Measurements from ENCODE around the gene ARHGAP27.
"Not testable (repeated sequence)": the region's sequence is repeated elsewhere in the genome, so short reads cannot be mapped to it uniquely, and the experiment has no call there.

ARHGAP27 gene, protein sequence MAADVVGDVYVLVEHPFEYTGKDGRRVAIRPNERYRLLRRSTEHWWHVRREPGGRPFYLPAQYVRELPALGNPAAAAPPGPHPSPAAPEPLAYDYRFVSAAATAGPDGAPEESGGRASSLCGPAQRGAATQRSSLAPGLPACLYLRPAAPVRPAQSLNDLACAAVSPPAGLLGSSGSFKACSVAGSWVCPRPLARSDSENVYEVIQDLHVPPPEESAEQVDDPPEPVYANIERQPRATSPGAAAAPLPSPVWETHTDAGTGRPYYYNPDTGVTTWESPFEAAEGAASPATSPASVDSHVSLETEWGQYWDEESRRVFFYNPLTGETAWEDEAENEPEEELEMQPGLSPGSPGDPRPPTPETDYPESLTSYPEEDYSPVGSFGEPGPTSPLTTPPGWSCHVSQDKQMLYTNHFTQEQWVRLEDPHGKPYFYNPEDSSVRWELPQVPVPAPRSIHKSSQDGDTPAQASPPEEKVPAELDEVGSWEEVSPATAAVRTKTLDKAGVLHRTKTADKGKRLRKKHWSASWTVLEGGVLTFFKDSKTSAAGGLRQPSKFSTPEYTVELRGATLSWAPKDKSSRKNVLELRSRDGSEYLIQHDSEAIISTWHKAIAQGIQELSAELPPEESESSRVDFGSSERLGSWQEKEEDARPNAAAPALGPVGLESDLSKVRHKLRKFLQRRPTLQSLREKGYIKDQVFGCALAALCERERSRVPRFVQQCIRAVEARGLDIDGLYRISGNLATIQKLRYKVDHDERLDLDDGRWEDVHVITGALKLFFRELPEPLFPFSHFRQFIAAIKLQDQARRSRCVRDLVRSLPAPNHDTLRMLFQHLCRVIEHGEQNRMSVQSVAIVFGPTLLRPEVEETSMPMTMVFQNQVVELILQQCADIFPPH

DNA sequence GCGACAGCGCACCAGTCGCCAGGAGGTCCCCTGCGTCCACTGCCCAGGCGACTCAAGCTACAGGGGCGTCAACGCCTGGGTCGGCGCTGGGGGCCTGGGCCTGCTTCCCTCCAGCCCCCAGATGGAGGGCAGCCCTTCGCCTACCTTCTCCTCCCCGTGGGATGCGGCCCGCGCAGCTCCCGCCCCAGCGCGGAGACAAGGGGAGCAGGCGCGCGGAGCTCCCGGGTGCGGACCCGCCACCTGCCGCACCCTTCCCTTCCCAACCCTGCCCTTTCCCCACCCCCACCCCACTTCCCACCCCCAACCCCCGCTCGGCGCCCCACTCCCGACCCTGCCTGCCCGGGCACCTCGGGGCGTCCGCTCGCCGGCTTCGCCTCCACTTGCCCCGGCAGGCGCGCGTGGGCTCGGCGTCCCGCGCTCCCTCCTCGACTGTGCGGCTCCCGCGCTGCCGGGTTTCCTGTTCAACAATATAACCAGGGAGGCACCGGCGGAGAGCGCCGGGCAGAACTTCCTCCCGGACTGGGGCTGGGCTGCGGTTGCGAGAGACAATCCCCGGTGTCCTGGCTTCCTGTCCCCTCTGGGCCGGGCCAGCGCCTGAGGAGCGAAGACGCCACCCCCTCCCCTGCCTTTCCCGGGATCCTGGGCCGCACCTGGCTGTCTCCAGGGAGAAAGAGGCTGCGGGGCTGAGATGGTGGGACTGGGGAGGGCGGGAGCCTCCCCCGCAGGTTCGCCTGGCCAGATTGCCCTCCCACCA is at the start of gene ARHGAP27:
Gene ARHGAP27, minus strand, starts transcription at position 466 of the 754 bp plus-strand sequence. CDS start 2,591 bp downstream, outside the sequence.
- TF ChIP-seq FOXP2 (optimal IDR thresholded peaks at IDR 0.05; ENCODE audit: control extremely low read depth, extremely low read length, insufficient read depth) (no peak), EZH2 (IDR thresholded peaks at IDR 0.05) (no peak), POLR2AphosphoS5 (IDR thresholded peaks at IDR 0.05; ENCODE audit: borderline replicate concordance, low read depth, low read length) (no peak)
- no peak for DNase-seq (ENCODE audit: low read depth, low spot score)

GRCh38 chr17:45482317-45482716 is 49.6 kb upstream of the ARHGAP27 start:
- not testable (repeated sequence) for H3K9ac ChIP-seq (ENCODE audit: insufficient read length); H3K27ac ChIP-seq; H3K36me3 ChIP-seq (ENCODE audit: insufficient read depth, low read length); H3K4me3 ChIP-seq; DNase-seq (ENCODE audit: low read depth, low spot score); H3K9me3 ChIP-seq (ENCODE audit: low read depth, low read length)

More for the DNA sequence above, at the start of gene ARHGAP27:
- H3K9ac ChIP-seq (ENCODE audit: insufficient read length), result no peak within 1 kb of the TSS
- peak within 1 kb of the TSS; percentile 81 for H3K4me3 ChIP-seq
- H3K36me3 ChIP-seq (ENCODE audit: insufficient read depth, low read length), result no peaks in the 10 kb centered on the region
- no peaks in the 10 kb centered on the region for H3K9me3 ChIP-seq (ENCODE audit: low read depth, low read length)
- no peak within 1 kb of the TSS for H3K27ac ChIP-seq

- not testable (repeated sequence) for H3K27ac ChIP-seq; H3K9ac ChIP-seq (ENCODE audit: insufficient read length); H3K4me3 ChIP-seq; DNase-seq (ENCODE audit: low read depth, low spot score); H3K36me3 ChIP-seq (ENCODE audit: insufficient read depth, low read length); H3K9me3 ChIP-seq (ENCODE audit: low read depth, low read length)
These were observed 42.8 kb upstream of the ARHGAP27 start for GRCh38 chr17:45475436-45475835.

- not testable (repeated sequence) for H3K9me3 ChIP-seq (ENCODE audit: low read depth, low read length)
These were observed 39.6 kb upstream of the ARHGAP27 start for GRCh38 chr17:45472249-45472648.

GRCh38 chr17:45469204-45469563 is 36.5 kb upstream of the ARHGAP27 start:
- H3K27ac ChIP-seq; H3K9me3 ChIP-seq (ENCODE audit: low read depth, low read length); H3K4me3 ChIP-seq; DNase-seq (ENCODE audit: low read depth, low spot score); H3K36me3 ChIP-seq (ENCODE audit: insufficient read depth, low read length); H3K9ac ChIP-seq (ENCODE audit: insufficient read length): not testable (repeated sequence)

More at GRCh38 chr17:45472249-45472648, 39.6 kb upstream of the ARHGAP27 start:
- H3K36me3 ChIP-seq (ENCODE audit: insufficient read depth, low read length); H3K4me3 ChIP-seq; H3K9ac ChIP-seq (ENCODE audit: insufficient read length); DNase-seq (ENCODE audit: low read depth, low spot score); H3K27ac ChIP-seq: not testable (repeated sequence)

DNA sequence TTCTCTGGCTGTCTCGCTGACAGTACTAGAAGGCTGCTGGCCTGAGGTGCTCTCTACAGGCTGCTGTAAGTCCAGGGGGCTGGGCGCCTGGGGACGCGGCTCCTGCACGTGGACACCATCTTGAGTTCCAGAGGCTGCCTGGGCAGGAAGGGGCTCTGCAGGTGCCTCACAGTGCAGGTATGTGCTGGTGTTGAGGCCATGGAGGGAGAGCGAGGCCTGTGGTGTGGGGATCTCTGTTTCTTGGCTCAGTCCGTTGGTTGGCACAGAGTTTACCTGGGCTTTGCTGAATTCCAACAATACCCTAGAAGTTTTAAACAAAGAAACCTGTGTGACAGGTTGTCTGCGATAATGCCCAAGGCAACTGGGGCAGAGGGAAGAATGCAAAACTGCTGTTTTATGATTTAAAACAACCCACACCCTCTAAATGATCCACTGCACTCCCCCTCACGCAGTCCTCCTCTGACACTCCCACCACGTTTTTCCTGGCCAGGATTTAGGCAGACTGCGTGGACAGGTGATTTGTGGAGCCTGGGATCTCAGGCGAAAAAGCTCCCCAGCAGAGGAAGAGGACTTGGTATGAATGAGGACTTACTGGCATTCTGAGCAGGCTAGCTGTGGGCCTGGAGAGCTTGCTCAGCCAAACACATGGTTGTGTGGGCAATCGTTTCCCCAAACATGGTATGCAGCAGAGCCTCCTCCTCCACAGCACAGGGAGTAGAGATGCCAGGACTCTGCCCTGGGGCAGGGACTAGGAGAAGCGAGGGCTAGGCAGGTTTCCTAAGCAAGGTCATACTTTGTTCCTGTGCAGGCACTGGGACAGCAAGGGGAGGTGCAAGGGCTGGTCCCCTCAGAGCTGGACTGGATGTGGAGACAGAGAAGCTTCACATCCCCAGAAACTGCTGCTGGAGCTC is 35.9 kb upstream of the ARHGAP27 start:
- not testable (repeated sequence) for H3K36me3 ChIP-seq (ENCODE audit: insufficient read depth, low read length); DNase-seq (ENCODE audit: low read depth, low spot score); H3K27ac ChIP-seq; H3K4me3 ChIP-seq; H3K9ac ChIP-seq (ENCODE audit: insufficient read length); H3K9me3 ChIP-seq (ENCODE audit: low read depth, low read length)

DNA sequence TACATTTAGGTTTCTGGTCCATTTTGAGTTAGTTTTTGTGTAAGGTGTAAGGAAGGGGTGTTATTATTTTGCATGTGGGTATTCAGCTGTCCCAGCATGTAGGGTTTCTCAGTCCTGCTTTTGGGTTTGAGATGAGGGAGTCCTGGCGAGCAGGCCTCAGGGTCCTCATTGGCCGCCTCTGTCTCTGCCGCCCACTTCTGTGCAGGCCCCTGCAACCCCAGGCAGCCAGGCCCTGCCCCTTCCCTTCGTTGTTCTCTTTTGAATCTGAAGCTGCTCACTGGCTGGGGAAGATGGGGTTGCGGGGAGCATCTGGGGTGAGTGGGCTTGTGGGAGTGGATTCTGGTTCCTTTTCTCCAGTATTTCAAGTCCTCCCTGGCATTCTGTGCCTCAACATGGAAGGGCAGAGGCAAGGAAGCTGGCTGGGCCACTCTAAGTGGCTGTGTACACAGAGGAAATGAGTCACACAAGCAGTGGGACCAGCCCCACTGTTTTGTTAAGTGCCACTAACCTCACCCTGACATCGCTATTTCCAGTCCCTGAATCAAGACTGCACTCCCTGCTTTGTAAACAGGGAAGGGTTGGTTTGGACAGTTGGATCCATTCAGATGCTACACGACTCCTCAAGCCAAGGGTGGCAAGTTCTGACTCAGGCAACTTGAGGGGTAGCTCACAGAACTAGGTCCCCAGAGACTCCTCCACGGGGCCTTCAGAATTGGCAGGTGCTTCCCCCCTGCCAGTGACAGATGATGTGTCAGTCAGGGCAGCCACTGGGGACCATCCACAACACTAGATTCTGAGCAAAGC is 29.1 kb upstream of the ARHGAP27 start:
- H3K9me3 ChIP-seq (ENCODE audit: low read depth, low read length); H3K27ac ChIP-seq; H3K36me3 ChIP-seq (ENCODE audit: insufficient read depth, low read length); H3K4me3 ChIP-seq; DNase-seq (ENCODE audit: low read depth, low spot score); H3K9ac ChIP-seq (ENCODE audit: insufficient read length): not testable (repeated sequence)

- not testable (repeated sequence) for H3K9me3 ChIP-seq (ENCODE audit: low read depth, low read length); H3K9ac ChIP-seq (ENCODE audit: insufficient read length); H3K4me3 ChIP-seq; H3K27ac ChIP-seq; DNase-seq (ENCODE audit: low read depth, low spot score); H3K36me3 ChIP-seq (ENCODE audit: insufficient read depth, low read length)
These were observed 27.8 kb upstream of the ARHGAP27 start for GRCh38 chr17:45460422-45460821.

- not testable (repeated sequence) for H3K27ac ChIP-seq; H3K36me3 ChIP-seq (ENCODE audit: insufficient read depth, low read length); H3K9me3 ChIP-seq (ENCODE audit: low read depth, low read length); H3K4me3 ChIP-seq; H3K9ac ChIP-seq (ENCODE audit: insufficient read length); DNase-seq (ENCODE audit: low read depth, low spot score)
These were observed 21.7 kb upstream of the ARHGAP27 start for GRCh38 chr17:45454341-45454740.

GRCh38 chr17:45453731-45454130 is 21.1 kb upstream of the ARHGAP27 start:
- not testable (repeated sequence) for H3K27ac ChIP-seq; H3K9ac ChIP-seq (ENCODE audit: insufficient read length); H3K4me3 ChIP-seq; DNase-seq (ENCODE audit: low read depth, low spot score); H3K9me3 ChIP-seq (ENCODE audit: low read depth, low read length); H3K36me3 ChIP-seq (ENCODE audit: insufficient read depth, low read length)

DNA sequence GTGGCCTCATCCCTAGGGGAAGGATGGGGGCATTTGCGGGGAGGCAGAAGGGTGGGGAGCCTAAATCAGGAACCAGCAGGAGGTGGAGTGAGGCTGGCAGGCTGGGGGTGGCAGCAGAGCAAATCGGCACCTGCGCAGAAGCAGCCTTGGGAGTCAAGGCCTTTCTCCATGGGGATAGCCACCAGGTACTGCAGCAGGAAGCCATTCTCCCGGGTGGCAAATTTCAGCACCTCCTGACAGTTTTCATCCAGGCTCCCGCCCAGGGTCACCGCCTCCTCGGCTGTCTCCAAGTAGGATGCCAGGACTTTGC is 20.5 kb upstream of the ARHGAP27 start:
- not testable (repeated sequence) for H3K27ac ChIP-seq; DNase-seq (ENCODE audit: low read depth, low spot score); H3K4me3 ChIP-seq; H3K9me3 ChIP-seq (ENCODE audit: low read depth, low read length); H3K9ac ChIP-seq (ENCODE audit: insufficient read length); H3K36me3 ChIP-seq (ENCODE audit: insufficient read depth, low read length)

Measured in SK-N-MC (cell line).